ENCODE results near the gene AKAP7.

AKAP7 gene

GRCh38 chr6:131199568-131200272 lies 64.5 kb downstream of the AKAP7 start:
- DNase-seq (ENCODE audit: low read depth): peak; percentile 33

GRCh38 chr6:131205481-131206244 lies 70.4 kb downstream of the AKAP7 start:
- no peak for DNase-seq (ENCODE audit: low read depth)

GRCh38 chr6:131206463-131207251 lies 71.4 kb downstream of the AKAP7 start:
- no peak for DNase-seq (ENCODE audit: low read depth)

- DNase-seq (ENCODE audit: low read depth): no peak
These were observed 73.5 kb downstream of the AKAP7 start for GRCh38 chr6:131208787-131209186.

GRCh38 chr6:131210469-131210868 lies 75.2 kb downstream of the AKAP7 start:
- no peak for DNase-seq (ENCODE audit: low read depth)

- no peak for DNase-seq (ENCODE audit: low read depth)
These were observed 76.8 kb downstream of the AKAP7 start for GRCh38 chr6:131212024-131212423.

- no peak for DNase-seq (ENCODE audit: low read depth)
These were observed 77.6 kb downstream of the AKAP7 start for GRCh38 chr6:131212913-131213312.

GRCh38 chr6:131213501-131213990 lies 78.3 kb downstream of the AKAP7 start:
- no peak for DNase-seq (ENCODE audit: low read depth)

- DNase-seq (ENCODE audit: low read depth): no peak
These were observed 80.0 kb downstream of the AKAP7 start for GRCh38 chr6:131215219-131215618.

GRCh38 chr6:131216246-131216645 lies 81.0 kb downstream of the AKAP7 start:
- no peak for DNase-seq (ENCODE audit: low read depth)

GRCh38 chr6:131222773-131223172 lies 87.5 kb downstream of the AKAP7 start:
- no peak for DNase-seq (ENCODE audit: low read depth)

GRCh38 chr6:131223416-131223815 lies 88.1 kb downstream of the AKAP7 start:
- DNase-seq (ENCODE audit: low read depth): no peak

- DNase-seq (ENCODE audit: low read depth): no peak
These were observed 89.9 kb downstream of the AKAP7 start for GRCh38 chr6:131225127-131225526.

GRCh38 chr6:131225959-131226358 lies 90.7 kb downstream of the AKAP7 start:
- no peak for DNase-seq (ENCODE audit: low read depth)

GRCh38 chr6:131226459-131227157 lies 91.3 kb downstream of the AKAP7 start:
- DNase-seq (ENCODE audit: low read depth): no peak

- DNase-seq (ENCODE audit: low read depth): no peak
These were observed 91.9 kb downstream of the AKAP7 start for GRCh38 chr6:131227158-131227543.

GRCh38 chr6:131231103-131231502 lies 95.8 kb downstream of the AKAP7 start:
- DNase-seq (ENCODE audit: low read depth): no peak

- no peak for DNase-seq (ENCODE audit: low read depth)
These were observed 96.6 kb downstream of the AKAP7 start for GRCh38 chr6:131231891-131232290.

- no peak for DNase-seq (ENCODE audit: low read depth)
These were observed 109.7 kb downstream of the AKAP7 start for GRCh38 chr6:131244942-131245341.

- DNase-seq (ENCODE audit: low read depth): no peak
These were observed 114.9 kb downstream of the AKAP7 start for GRCh38 chr6:131250122-131250521.

- DNase-seq (ENCODE audit: low read depth): no peak
These were observed 115.7 kb downstream of the AKAP7 start for GRCh38 chr6:131250936-131251335.

- no peak for DNase-seq (ENCODE audit: low read depth)
These were observed 116.4 kb downstream of the AKAP7 start for GRCh38 chr6:131251590-131252199.

Measured in activated T-cell treated with anti-CD3 and anti-CD28 coated beads for 48 hours (primary cell).